Measurements from ENCODE around the gene RGS9. TPM values are rescaled to one million over a fixed set of nuclear protein-coding genes. Genes with fewer than 3 reads are reported as not detected.

RGS9 gene
- total and polyA plus RNA-seq, 8 donors = 1.2 to 13.9 (median 3.4) TPM

DNA sequence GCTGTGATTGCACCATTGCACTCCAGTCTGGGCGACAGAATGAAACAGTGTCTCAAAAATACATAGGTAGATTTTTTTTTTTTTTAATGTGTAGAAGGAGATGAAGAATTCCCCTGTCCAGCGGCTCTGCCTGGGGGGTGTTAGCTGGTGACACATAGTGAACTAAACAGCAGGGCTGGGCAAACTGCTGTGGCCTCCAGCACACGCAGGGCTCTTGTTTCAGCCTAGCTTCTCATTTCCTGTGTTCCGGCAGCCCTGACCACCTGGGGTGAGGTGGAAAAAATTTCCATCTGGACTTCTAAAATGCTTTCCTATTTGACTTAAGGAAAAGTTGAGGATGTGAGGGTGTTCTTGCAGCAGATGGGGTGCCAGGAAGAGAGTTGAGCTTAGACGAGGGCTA is 33.3 kb upstream of the RGS9 start:
- WGBS, 2 donors = 88 to 89% methylated on average over 5 of the region's 5 CpGs
- H3K9me3 ChIP-seq = no peaks in the 10 kb centered on the region
- H3K4me1 ChIP-seq = peaks cover 0 to 12% (median 5%) of the 10 kb centered on the region in 3 donors
- no peaks in the 10 kb centered on the region for H3K27me3 ChIP-seq
- H3K27ac ChIP-seq = no peak overlapping the region
- intact Hi-C loops (cut with DNase I) = no loop called here
- no peak overlapping the region for H3K4me3 ChIP-seq
- no peak for TF ChIP-seq CTCF (IDR thresholded peaks at IDR 0.05)
- H3K36me3 ChIP-seq = no peaks in the 10 kb centered on the region
- ATAC-seq (no peak), FAIRE-seq (no peak), DNase-seq (no peak)

- no peak for DNase-seq
- no peaks in the 10 kb centered on the region for H3K36me3 ChIP-seq
- ATAC-seq = no peak
- intact Hi-C loops (cut with DNase I) = no loop called here
- H3K4me3 ChIP-seq = no peak overlapping the region
- no peak for FAIRE-seq
- no peak for TF ChIP-seq CTCF (IDR thresholded peaks at IDR 0.05)
- no peaks in the 10 kb centered on the region for H3K9me3 ChIP-seq
- no peak overlapping the region for H3K27ac ChIP-seq
- H3K27me3 ChIP-seq = no peaks in the 10 kb centered on the region
- H3K4me1 ChIP-seq = peaks cover 0 to 12% (median 5%) of the 10 kb centered on the region in 3 donors
These were observed 32.6 kb upstream of the RGS9 start for GRCh38 chr17:65104541-65104940.

DNA sequence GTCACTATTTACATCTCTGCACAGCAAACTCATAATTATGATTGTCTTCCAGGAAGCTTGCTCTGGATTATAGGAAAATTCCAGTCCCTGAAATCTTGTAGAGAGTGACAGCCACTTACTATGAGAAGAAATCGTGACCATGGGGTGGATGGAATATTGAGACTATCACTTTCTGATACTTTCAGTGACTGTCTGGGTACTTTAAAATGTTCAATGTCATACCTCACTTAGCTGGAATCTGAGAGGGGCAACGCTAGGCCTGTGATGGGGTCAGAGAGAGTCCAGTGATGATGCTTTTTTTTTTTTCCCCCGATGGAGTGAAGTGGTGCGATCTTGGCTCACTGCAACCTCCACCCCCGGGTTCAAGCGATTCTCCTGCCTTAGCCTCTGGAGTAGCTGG is 32.2 kb upstream of the RGS9 start:
- no peaks in the 10 kb centered on the region for H3K27me3 ChIP-seq
- DNase-seq (no peak), ATAC-seq (no peak), FAIRE-seq (no peak)
- H3K9me3 ChIP-seq = no peaks in the 10 kb centered on the region
- intact Hi-C loops (cut with DNase I) = no loop called here
- no peak overlapping the region for H3K27ac ChIP-seq
- H3K4me3 ChIP-seq = no peak overlapping the region
- WGBS, 2 donors = 69 to 70% methylated on average over 6 of the region's 6 CpGs
- peaks cover 0 to 11% (median 3%) of the 10 kb centered on the region in 3 donors for H3K4me1 ChIP-seq
- no peaks in the 10 kb centered on the region for H3K36me3 ChIP-seq
- no peak for TF ChIP-seq CTCF (IDR thresholded peaks at IDR 0.05)

DNA sequence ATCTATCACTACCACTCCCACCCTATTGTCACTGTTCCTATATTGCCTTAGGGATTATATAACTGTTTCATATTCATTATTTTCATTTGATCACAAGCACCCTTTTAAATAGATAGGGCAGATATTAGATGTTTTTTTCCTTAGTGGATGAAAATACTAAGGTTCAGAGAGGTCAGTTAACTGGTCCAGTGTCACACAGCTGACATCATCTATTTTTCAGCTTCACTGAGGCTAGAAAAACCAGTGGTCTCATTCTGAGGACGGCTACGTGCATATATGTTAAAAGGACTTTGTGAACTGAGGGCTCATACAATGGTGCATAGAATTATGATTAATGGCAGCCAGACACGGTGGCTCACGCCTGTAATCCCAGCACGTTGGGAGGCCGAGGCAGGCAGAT is 29.0 kb upstream of the RGS9 start:
- Histone ChIP-seq H3K36me3 (no peaks in the 10 kb centered on the region), H3K4me1 (peaks cover 0 to 8% (median 0%) of the 10 kb centered on the region in 3 donors), H3K9me3 (no peaks in the 10 kb centered on the region), H3K4me3 (no peak overlapping the region), H3K27ac (no peak overlapping the region), H3K27me3 (no peaks in the 10 kb centered on the region)
- FAIRE-seq = no peak
- no peak for DNase-seq
- no peak for ATAC-seq
- intact Hi-C loops (cut with DNase I) = no loop called here
- TF ChIP-seq CTCF (IDR thresholded peaks at IDR 0.05) = no peak
- WGBS, 2 donors = 86 to 93% methylated on average over 6 of the region's 6 CpGs

DNA sequence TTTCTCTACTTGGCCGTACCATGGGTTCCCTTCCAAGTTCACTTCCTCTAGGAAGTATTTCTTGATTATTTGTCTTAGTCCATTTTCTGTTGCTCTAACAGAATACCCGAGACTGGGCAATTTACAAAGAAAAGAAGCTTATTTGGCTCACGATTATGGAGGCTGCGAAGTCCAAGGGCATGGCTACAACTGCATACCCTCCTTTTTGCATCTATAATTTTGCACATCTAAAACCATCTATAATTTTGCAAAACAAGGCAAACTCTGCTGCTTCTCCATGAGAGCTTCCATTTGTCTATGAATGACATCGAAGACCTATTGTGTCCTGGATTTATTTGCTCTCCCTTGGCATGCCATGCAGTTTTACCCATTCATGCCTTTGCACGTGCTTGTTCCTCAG is 27.6 kb upstream of the RGS9 start:
- H3K4me3 ChIP-seq = no peak overlapping the region
- intact Hi-C loops (cut with DNase I) = no loop called here
- WGBS, 2 donors = 43 to 44% methylated on average over 6 of the region's 6 CpGs
- peaks cover 0 to 8% (median 0%) of the 10 kb centered on the region in 3 donors for H3K4me1 ChIP-seq
- H3K36me3 ChIP-seq = no peaks in the 10 kb centered on the region
- no peak for TF ChIP-seq CTCF (IDR thresholded peaks at IDR 0.05)
- H3K27ac ChIP-seq = no peak overlapping the region
- DNase-seq (no peak), FAIRE-seq (no peak), ATAC-seq (no peak)
- H3K27me3 ChIP-seq = no peaks in the 10 kb centered on the region
- H3K9me3 ChIP-seq = no peaks in the 10 kb centered on the region

All from pancreas (tissue), 10 donors.